GM19452 (cell line): Measurements from ENCODE around the gene IQGAP2.
"Not testable (repeated sequence)": the region's sequence is repeated elsewhere in the genome, so short reads cannot be mapped to it uniquely, and the experiment has no call there.

Experiments
- ATAC-seq: cut with Tn5 transposase; IDR thresholded peaks from one replicate; pipeline ENCODE4 v1.9.1; 2021; ENCODE audit not compliant: unreplicated experiment

The IQGAP2 gene

GRCh38 chr5:76600716-76601115 is 197.6 kb downstream of the IQGAP2 start:
- no peak for ATAC-seq

DNA sequence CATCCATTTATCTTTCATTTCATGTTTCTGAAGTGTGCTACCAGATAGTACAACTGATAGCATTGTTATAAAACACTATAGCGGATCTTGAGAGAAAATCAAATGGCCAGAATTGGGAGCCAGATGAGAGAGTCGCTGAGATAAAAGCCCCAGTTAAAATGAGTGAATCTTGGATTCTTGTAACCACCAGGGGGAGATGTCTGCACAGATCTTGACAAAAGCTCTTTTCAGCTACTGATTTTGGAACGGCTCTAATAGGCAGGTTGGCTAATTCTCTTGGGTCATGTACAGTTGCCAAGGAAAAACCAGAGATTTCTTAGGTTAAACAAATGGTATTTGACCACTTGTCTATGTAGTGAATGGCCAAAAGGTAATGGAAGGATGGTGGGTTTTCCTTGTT is 198.4 kb downstream of the IQGAP2 start:
- ATAC-seq = no peak

- no peak for ATAC-seq
These were observed 199.1 kb downstream of the IQGAP2 start for GRCh38 chr5:76602094-76602726.

DNA sequence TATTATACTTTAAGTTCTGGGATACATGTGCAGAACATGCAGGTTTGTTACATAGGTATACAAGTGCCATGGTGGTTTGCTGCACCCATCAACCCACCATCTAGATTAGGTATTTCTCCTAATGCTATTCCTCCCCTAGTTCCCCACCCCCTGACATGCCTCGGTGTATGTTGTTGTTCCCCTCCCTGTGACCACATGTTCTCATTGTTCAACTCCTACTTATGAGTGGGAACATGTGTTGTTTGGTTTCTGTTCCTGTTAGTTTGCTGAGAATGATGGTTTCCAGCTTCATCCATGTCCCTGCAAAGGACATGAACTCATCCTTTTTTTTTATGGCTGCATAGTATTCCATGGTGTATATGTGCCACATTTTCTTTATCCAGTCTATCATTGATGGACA is 200.9 kb downstream of the IQGAP2 start:
- ATAC-seq = not testable (repeated sequence)

DNA sequence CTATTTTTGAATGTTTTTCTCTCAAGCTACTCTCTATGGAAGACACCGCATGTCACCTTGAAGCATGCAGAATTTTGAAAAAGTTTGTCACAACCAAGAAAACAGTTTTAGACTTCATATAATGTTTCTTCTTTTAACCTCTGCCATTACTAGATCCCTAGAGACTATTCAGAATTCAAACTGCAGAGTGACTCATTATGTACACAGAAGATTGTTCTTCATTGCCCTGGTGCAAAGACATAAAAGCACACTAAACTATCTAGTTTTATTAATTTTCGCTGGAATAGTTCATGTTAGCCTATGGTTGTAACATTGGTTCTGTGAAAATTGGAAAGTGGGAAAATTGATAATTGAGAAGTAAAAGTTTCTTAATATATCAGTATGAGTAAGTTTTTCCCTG is 201.8 kb downstream of the IQGAP2 start:
- no peak for ATAC-seq

DNA sequence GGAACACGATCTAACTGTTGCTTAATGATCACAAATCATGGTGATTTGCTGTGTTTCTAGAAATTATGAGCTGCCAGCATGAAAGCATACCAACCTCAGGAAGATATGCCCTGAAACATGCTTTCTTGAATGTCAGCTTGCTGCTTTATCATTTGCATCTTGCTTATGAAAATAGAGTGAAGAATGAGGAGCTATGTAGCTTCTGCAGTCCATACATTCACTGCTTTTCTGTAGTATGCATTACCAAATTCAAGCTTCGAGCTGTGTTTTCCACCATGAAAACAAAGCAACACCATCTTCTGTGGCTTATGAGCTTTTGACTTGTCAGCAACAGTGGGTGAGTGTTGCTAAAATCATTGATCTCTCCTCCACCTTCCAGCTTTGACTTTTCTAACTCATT is 203.6 kb downstream of the IQGAP2 start:
- ATAC-seq = no peak

DNA sequence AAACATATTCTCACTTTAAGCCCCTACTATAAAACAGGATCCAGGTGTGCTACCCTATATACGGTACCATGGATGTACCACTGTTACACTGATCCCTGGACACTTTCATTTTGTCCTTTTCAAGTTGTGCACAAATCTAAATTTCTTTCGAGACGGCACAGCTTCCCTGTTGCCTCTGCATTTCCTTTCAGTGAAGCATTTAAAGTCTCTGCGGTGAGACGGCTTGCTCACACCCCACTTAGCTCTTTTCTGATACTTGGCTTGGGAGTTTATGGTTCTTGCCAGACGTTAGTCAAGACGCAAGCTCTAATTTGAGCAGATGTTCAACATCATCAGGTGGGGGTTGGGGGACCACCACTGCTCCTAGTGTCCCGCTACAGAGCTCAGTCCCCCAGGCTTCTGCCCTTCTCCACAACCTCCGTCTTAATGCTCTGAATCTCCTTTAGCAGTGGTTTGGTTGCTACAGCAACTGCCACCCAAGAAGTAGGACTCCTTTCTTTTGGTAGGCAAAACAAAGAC is 204.3 kb downstream of the IQGAP2 start:
- ATAC-seq = no peak

- ATAC-seq = no peak
These were observed 205.7 kb downstream of the IQGAP2 start for GRCh38 chr5:76608833-76609232.

DNA sequence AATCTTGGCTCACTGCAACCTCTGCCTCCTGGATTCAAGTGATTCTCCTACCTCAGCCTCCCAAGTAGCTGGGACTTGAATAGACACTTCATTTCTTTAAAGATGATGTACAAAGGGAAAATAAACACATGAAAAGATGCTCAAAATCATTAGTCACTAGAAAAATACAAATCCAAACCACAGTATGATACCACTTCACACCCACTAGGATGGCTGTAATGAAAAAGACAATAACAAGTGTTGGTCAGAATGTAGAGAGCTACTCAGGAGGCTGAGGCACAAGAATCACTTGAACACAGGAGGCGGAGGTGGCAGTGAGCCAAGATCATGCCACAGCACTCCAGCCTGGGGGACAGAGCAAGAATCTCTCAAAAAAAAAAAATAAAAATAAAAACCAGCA is 207.1 kb downstream of the IQGAP2 start:
- no peak for ATAC-seq

DNA sequence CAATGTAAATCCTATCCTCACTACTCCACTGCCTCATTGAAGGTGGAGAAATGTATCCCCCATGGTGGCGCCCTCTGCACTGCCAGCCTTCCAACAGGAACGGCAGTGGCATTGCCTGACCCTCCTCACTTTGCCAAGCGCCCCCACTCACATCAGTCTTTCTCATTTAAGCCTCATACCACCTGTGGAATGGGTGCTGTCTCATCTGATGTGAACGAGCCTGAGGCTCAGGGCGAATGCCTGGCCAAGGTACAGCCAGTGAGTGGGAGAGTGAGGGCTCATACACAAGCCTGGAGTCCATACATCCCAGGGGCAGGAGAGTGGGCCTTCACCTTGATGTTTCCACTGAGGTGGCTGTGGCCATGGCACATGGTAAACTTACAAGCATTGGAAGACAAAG is 209.9 kb downstream of the IQGAP2 start:
- ATAC-seq = no peak

DNA sequence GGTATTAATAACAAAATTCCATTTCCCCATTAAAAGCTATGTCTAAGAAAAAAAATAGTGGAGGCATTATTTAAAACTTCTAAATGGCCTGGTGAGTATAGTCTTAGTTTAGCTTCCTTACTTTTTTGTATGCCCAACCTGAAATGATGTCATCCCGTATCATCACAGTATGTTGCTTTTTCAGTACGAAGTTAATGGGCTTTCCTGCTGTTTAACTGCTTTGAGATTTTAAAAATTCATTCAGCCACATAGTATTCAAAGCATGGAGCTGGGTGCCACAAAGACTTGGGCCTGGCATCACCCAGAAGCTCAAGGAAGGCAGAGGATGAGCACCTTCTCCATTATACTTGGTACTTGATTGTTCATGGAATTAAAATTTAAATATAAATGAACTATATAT is 212.7 kb downstream of the IQGAP2 start:
- no peak for ATAC-seq

- ATAC-seq = no peak
These were observed 213.1 kb downstream of the IQGAP2 start for GRCh38 chr5:76616206-76616605.

DNA sequence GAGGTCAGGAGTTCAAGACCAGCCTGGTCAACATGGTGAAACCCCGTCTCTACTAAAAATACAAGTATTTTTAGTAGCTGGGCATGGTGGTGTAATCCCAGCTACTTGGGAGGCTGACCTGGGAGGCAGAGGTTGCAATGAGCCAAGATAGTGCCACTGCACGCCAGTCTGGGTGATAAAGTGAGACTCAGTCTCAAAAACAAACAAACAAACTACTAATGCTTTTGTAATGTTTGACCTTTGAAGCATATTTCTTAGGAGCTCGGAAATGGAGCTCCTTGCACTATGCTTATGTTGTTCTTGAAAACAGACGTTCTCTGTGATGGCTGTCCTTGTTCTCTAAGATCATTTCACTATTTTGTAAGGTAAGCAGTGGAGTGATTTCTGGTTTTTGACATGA is 214.1 kb downstream of the IQGAP2 start:
- no peak for ATAC-seq

GRCh38 chr5:76617675-76618074 is 214.6 kb downstream of the IQGAP2 start:
- no peak for ATAC-seq

- no peak for ATAC-seq
These were observed 217.1 kb downstream of the IQGAP2 start for GRCh38 chr5:76620166-76620565.

- ATAC-seq = no peak
These were observed 219.0 kb downstream of the IQGAP2 start for GRCh38 chr5:76622076-76622475.

DNA sequence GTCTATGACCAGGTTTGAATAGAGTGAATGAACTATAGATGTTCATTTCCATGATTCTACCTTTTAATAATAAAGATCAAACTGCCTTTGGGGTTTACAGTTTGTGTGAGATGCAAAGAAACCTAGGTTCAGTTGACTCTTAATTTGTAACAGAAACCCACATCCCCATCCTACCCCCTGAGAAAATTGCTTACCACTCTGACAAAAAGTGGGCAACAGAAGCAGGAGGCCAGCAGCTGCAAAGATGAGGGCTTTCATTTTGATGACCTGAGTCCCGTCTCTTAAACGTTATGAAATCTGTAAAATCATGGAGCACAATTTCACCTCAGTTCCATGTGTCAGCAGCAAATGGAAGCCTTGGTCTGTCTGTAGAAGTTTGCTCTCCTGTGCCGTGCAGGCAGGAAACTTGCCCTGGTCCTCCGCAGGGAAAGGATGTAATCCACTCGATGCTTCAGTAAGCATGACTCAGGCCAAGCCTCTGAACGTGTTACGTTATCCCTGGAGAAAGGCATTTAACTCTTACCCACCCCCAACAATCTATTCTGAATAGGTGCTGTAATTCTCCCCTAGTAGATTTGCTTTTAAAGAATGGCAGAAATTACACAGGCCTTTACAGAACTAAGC is 220.0 kb downstream of the IQGAP2 start, which contains the start of gene F2RL2:
TSS of gene F2RL2 (minus strand) at position 431 of the 624 bp plus-strand sequence. CDS start at position 258, 173 bp downstream.
- no peak for ATAC-seq

GRCh38 chr5:76625087-76625815 is 222.2 kb downstream of the IQGAP2 start:
- no peak for ATAC-seq

- ATAC-seq = no peak
These were observed 223.7 kb downstream of the IQGAP2 start for GRCh38 chr5:76626738-76627137.

DNA sequence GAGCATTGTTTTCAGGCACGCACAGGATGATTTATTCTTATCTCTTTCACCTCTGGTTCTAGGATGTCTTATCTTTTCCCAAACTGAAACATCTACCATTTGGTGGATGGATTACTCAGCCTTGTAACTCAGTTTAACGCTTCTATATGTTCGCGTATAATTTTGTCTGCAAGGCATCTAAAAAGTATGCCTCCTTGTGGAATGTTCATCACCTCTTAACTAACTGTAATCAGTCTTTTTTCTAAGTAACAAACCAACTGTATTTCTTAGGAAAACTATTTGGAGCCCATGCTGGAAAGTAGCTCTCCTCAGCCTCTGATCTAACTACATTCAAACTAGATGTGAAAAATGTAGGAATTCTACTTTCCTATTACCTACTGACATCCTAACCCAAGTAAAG is 231.6 kb downstream of the IQGAP2 start:
- ATAC-seq = no peak

DNA sequence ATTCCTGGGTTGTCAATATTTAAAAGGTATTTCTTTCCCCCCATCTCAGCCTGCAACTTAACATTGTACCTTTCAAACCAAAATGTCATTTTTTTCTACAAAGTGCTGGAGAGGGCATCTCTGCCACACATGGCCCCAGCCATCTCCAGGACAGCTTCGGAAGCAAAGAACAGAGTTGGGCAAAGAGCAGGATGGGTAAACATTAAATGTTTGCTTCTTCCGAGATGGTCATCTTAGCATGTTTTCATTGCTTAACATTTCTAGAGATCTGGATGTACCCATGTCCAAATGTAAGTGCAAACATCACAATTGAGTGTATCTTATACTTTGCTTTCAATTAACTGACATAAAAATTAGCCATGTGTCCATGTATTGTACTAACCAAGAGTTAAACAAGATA is 234.4 kb downstream of the IQGAP2 start:
- ATAC-seq = no peak

GRCh38 chr5:76638479-76638878 is 235.4 kb downstream of the IQGAP2 start:
- no peak for ATAC-seq
